Measurements from ENCODE around the gene CPNE5. TPM values are rescaled to one million over a fixed set of nuclear protein-coding genes. Genes with fewer than 3 reads are reported as not detected.
A peak's percentile ranks its signal among the peaks of the same experiment; 100 is the strongest.

CPNE5 gene
- total and polyA plus RNA-seq, 2 donors from 2014 or later: 3.7 to 7.1 TPM

DNA sequence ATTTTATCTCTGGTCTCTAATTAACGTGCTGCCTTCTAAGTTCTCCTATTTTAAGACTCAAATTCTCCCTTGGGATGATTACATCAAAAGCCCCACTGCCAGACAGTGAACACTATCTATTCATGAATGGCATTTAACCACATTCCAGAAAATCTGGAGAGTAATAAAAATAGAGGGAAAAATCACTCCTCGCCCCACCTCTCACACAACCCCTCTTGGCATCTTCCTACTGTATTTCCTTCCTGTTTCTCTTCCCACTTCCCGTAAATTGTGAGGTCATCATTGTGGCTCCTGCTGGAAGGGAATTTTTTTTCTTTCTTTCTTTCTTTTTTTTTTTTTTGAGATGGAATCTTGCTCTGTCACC, 110.1 kb downstream of the CPNE5 start:
- Histone ChIP-seq H3K27ac (ENCODE audit: low read depth in 2 of 2, low read length in 2 of 2) (no peak overlapping the region), H3K27me3 (ENCODE audit: control insufficient read depth, insufficient read depth, low read length) (no peaks in the 10 kb centered on the region), H3K4me3 (ENCODE audit: low read length in 3 of 3) (no peak overlapping the region), H3K9ac (ENCODE audit: low read length in 3 of 3) (no peak overlapping the region), H3K36me3 (ENCODE audit: control insufficient read depth in 2 of 3, insufficient read depth in 3 of 3, low read length in 3 of 3) (no peaks in the 10 kb centered on the region), H3K4me1 (ENCODE audit: control insufficient read depth in 2 of 3, insufficient read depth in 2 of 3, low read depth in 1 of 3, low read length in 3 of 3) (no peaks in the 10 kb centered on the region), H3K9me3 (ENCODE audit: control insufficient read depth in 2 of 3, insufficient read depth in 1 of 3, low read length in 3 of 3) (no peaks in the 10 kb centered on the region)
- FAIRE-seq: no peak
- no peak for DNase-seq
- TF ChIP-seq, protein P1, sequence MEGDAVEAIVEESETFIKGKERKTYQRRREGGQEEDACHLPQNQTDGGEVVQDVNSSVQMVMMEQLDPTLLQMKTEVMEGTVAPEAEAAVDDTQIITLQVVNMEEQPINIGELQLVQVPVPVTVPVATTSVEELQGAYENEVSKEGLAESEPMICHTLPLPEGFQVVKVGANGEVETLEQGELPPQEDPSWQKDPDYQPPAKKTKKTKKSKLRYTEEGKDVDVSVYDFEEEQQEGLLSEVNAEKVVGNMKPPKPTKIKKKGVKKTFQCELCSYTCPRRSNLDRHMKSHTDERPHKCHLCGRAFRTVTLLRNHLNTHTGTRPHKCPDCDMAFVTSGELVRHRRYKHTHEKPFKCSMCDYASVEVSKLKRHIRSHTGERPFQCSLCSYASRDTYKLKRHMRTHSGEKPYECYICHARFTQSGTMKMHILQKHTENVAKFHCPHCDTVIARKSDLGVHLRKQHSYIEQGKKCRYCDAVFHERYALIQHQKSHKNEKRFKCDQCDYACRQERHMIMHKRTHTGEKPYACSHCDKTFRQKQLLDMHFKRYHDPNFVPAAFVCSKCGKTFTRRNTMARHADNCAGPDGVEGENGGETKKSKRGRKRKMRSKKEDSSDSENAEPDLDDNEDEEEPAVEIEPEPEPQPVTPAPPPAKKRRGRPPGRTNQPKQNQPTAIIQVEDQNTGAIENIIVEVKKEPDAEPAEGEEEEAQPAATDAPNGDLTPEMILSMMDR (IDR thresholded peaks at IDR 0.05; ENCODE audit: borderline replicate concordance, extremely low read depth, insufficient read depth): no peak
- intact Hi-C loops (cut with DNase I): no loop called here

DNA sequence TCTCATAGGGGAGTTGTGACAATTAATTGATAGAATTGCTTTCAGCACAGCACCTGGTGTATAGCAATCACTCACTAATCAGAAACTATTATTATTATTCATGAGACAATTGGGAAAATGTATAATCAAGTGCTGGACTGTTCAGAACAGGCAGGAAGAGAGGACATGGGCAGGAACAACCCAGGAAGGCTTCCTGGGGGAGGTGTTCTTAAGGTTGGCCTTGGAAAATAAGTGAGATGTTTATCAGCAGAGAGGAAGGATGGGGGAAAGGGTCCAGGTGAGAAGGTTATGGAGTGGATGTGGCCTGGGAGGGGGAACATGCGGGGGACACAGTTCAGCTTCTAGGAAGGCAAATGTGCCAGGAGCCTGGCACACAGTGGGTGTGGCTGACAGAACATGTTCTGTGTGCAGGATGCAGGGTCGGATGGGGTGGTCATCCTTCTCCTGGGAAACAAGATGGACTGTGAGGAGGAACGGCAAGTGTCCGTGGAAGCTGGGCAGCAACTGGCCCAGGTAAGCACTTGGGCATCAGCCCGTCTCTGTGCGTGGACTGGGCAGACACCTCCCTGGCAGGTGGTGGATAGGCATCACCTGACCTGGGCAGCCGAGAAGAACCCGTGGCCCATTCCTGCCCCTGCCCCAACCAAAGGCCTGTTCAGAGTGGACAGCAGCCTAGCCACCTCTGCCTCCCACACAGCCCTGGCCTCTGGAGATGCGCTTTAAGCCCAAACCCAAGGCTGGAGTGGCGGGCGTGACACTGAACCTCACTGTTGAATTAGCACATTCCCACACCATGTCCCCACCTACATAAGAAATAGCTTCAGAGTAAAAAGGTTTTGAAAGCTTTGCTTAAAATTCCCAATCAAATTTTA, 110.7 kb downstream of the CPNE5 start:
- Histone ChIP-seq H3K9ac (ENCODE audit: low read length in 3 of 3) (no peak overlapping the region), H3K27me3 (ENCODE audit: control insufficient read depth, insufficient read depth, low read length) (no peaks in the 10 kb centered on the region), H3K36me3 (ENCODE audit: control insufficient read depth in 2 of 3, insufficient read depth in 3 of 3, low read length in 3 of 3) (no peaks in the 10 kb centered on the region), H3K9me3 (ENCODE audit: control insufficient read depth in 2 of 3, insufficient read depth in 1 of 3, low read length in 3 of 3) (no peaks in the 10 kb centered on the region), H3K4me3 (ENCODE audit: low read length in 3 of 3) (no peak overlapping the region), H3K4me1 (ENCODE audit: control insufficient read depth in 2 of 3, insufficient read depth in 2 of 3, low read depth in 1 of 3, low read length in 3 of 3) (no peaks in the 10 kb centered on the region), H3K27ac (ENCODE audit: low read depth in 2 of 2, low read length in 2 of 2) (no peak overlapping the region)
- DNase-seq (peak in 2 of 5 donors; percentile 38 to 61), FAIRE-seq (no peak)
- TF ChIP-seq, protein P1 (IDR thresholded peaks at IDR 0.05; ENCODE audit: borderline replicate concordance, extremely low read depth, insufficient read depth): no peak
- intact Hi-C loops (cut with DNase I): no loop called here

DNA sequence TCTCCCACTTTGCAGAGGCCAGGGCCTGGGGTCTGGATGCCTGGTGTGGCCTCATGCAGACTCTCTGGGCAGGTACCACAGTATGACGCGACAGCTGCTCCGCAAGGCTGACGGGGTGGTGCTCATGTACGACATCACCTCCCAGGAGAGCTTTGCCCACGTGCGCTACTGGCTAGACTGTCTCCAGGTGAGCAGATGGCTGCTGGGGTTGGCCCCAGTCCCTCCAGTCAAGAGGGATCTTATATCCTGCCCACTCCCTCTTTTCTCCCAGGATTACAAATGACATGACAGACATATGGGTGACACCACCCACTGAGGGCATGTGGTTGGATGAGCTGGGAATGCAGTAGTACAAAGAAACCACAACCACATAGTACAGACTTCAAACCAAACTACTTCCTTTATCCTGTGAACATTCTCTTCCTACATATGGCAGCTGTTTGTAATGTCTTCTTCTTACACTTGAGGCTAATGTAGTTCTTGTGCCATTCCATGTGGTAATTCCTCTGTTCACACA, 111.7 kb downstream of the CPNE5 start:
- intact Hi-C loops (cut with DNase I): no loop called here
- Histone ChIP-seq H3K9ac (ENCODE audit: low read length in 3 of 3) (no peak overlapping the region), H3K4me1 (ENCODE audit: control insufficient read depth in 2 of 3, insufficient read depth in 2 of 3, low read depth in 1 of 3, low read length in 3 of 3) (peaks cover 0 to 3% (median 0%) of the 10 kb centered on the region in 3 donors), H3K4me3 (ENCODE audit: low read length in 3 of 3) (no peak overlapping the region), H3K9me3 (ENCODE audit: control insufficient read depth in 2 of 3, insufficient read depth in 1 of 3, low read length in 3 of 3) (no peaks in the 10 kb centered on the region), H3K27me3 (ENCODE audit: control insufficient read depth, insufficient read depth, low read length) (no peaks in the 10 kb centered on the region), H3K36me3 (ENCODE audit: control insufficient read depth in 2 of 3, insufficient read depth in 3 of 3, low read length in 3 of 3) (no peaks in the 10 kb centered on the region), H3K27ac (ENCODE audit: low read depth in 2 of 2, low read length in 2 of 2) (no peak overlapping the region)
- TF ChIP-seq, protein P1 (IDR thresholded peaks at IDR 0.05; ENCODE audit: borderline replicate concordance, extremely low read depth, insufficient read depth): no peak
- no peak for FAIRE-seq
- peak in 1 of 5 donors; percentile 29 for DNase-seq

Measured in kidney (tissue), 14 donors.